GM18505 (cell line): ENCODE measurements around the gene MAP7D2.
A peak's percentile ranks its signal among the peaks of the same experiment; 100 is the strongest.
"Not testable (repeated sequence)": the region's sequence is repeated elsewhere in the genome, so short reads cannot be mapped to it uniquely, and the experiment has no call there.

Experiments used
- ATAC-seq: cut with Tn5 transposase; IDR thresholded peaks from one replicate; pipeline ENCODE4 v1.9.1; 2021; ENCODE audit not compliant: unreplicated experiment
- POLR2A ChIP-seq: IDR thresholded peaks from 4 replicates; pipeline ENCODE4 v1.6.1; 2011; ENCODE audit warnings: borderline replicate concordance; ENCODE audit not compliant: insufficient read depth, insufficient read length; ENCODE audit errors: extremely low read depth

The MAP7D2 gene

DNA sequence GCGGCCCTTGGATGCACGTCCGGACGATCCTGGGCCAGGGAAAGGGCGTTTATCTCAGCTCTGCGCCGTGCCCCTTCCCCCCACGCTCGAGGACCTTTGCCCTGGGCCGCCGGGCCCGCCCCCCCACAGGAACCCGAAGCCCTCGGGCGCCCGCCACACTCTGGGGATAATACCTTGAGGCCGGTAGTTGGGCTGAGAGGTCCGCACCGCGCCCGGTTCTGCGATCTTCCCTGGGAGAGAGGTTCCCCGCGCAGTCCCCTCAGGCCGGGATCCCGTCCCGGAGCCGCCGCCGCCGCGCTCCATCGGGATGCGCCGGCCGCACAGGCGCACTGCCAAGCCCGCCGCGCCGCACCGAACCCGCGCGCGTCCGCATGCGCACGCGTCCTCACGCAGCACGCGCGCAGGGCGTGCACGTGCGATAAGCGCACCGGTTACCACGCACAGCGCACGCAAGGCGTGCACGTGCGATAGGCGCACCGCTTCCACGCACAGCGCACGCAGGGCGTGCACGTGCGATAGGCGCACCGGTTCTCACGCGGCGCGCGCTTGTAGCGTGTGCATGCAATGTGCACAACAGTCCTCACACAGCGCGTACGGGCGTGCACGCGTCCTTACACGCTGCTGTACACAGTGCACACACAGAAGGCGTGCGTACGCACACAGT is at the start of gene MAP7D2:
TSS of gene MAP7D2 (minus strand) at position 331 of the 664 bp plus-strand sequence. CDS start at position 303, 28 bp downstream.
- no peak for ATAC-seq
- TF ChIP-seq POLR2A = no peak

DNA sequence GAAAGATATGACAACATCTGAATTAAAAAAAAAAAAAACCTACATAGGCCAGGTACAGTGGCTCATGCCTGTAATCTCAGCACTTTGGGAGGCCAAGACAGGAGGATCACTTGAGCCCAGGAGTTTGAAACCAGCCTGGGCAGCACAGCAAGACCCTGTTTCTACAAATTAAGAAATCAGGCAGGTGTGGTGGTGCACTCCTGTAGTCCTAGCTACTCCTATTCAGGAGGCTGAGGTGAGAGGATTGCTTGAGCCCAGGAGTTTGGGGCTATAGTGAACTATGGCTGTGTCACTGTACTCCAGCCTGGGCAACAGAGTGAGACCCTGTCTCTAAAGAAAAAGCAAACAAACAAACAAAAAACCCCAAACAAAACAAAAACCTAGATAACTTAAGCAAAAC is 45.8 kb upstream of the MAP7D2 start:
- not testable (repeated sequence) for ATAC-seq

DNA sequence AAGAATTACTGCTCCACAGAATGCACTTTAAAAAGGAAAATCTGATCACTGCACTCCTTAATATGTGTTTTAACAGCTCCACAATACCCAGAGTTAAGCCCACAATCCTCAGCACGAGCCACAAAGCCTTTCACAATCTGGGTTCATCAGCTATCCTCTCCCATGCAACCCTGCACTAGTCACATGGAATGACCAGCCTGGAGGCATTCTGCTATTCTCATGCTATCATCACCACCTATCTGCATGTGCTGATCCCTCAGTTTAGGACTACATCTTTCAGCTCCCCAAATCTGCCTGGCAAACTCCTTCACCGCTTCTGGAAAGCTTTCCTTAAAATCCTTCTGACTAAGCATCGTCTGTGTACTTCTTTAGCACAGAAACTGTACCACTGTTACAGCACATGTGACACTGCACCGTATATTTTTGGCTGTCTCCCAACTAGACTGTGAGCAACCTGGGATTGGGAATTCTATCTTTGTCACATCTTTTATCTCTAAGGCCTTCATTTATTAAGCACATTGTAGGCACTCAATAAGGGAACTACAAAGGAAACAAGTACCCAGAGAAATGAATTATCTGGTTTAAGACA is 43.2 kb upstream of the MAP7D2 start:
- no peak for ATAC-seq
- no peak for TF ChIP-seq POLR2A

GRCh38 chrX:20151689-20152088 is 35.0 kb upstream of the MAP7D2 start:
- ATAC-seq = no peak
- TF ChIP-seq POLR2A = no peak

- ATAC-seq = no peak
- TF ChIP-seq POLR2A = no peak
Measured at GRCh38 chrX:20149326-20149725, 32.6 kb upstream of the MAP7D2 start.

- no peak for TF ChIP-seq POLR2A
- no peak for ATAC-seq
Measured at GRCh38 chrX:20147561-20147960, 30.9 kb upstream of the MAP7D2 start.

- ATAC-seq = no peak
- no peak for TF ChIP-seq POLR2A
Measured at GRCh38 chrX:20144491-20144890, 27.8 kb upstream of the MAP7D2 start.

GRCh38 chrX:20143561-20143960 is 26.9 kb upstream of the MAP7D2 start:
- ATAC-seq = no peak
- no peak for TF ChIP-seq POLR2A

- no peak for TF ChIP-seq POLR2A
- no peak for ATAC-seq
Measured at GRCh38 chrX:20143111-20143510, 26.4 kb upstream of the MAP7D2 start.

- ATAC-seq = peak; percentile 99
- TF ChIP-seq POLR2A = peak; percentile 72
Measured at GRCh38 chrX:20141281-20142220, 24.8 kb upstream of the MAP7D2 start, which contains the start of gene EIF1AX. EIF1AX (minus strand) TSS chrX:20141838; CDS start chrX:20141640, 198 bp downstream.

DNA sequence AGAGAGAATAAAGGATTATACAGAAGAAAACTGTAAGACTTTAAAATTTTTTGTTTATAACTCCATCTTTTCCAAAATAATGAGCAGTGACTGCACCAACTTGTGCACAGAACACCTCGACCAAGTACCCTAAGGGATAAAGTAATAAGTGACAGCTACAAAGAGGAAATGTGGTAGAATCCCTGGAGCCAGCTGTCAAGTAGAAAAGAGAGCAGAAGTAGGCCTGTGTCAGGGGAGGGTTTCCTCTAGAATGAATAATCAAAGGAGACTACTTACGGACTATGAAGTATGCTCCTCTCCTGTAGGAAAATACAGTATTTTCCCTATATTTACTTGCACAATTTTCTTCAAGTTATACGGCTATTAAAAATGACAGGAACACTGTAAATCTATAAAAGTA is 23.7 kb upstream of the MAP7D2 start:
- ATAC-seq = no peak
- no peak for TF ChIP-seq POLR2A

DNA sequence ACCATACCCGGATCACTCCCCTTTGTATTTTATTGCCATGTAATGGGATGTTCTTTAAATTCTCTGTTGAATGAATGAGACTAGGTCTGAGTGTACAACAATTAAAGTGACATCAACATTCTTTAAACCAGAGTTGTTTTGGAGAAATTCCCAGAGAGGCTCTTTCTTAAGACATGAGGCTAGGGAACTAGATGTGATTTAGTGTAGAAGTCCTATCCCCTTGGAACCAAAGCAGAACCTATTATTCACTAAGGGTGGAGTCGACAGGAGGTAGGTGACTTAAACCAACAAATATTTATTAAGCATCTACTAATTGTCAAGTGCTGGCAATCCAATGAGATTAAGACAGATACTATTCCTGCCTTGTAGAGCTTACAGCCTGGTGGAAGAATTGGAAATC is 23.3 kb upstream of the MAP7D2 start:
- no peak for TF ChIP-seq POLR2A
- no peak for ATAC-seq

DNA sequence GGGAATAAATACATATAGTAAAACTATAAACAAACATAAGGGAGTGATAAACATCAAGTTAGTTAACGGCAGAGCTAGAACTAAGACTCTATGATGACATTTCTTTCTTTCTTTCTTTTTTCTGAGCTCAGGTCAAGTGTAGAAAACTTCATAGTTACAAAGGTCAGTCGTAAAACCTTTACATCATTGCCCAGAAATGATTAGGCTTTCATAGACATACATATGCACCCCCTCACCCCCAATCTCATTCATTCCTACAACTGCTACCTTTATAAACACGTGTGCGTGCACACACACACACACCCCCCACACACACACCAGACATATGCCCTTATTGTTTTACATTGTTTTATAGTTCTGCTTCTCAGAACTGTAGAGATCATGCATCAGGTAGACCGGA is 19.2 kb upstream of the MAP7D2 start:
- TF ChIP-seq POLR2A = no peak
- ATAC-seq = no peak
